Panc1 (cell line): ENCODE data around the gene FTO. TPM values are rescaled to one million over a fixed set of nuclear protein-coding genes. Genes with fewer than 3 reads are reported as not detected.

ENCODE experiments used
- ATAC-seq: fragments of 200-7000 bp; cut with Tn5 transposase; 2 replicates; pipeline ENCODE4 v1.9.1; 2020; ENCODE audit warnings: mild to moderate bottlenecking, moderate library complexity
- BruUV-seq: library from RNA; stranded (reverse); fragments of 400-500 nt; replicated peaks from 2 replicates; lab custom pipeline; 2021; lab: Mats Ljungman, UMichigan
- CTCF ChIA-PET: fragments of 300-600 bp; sonication (Branson Sonifier 250); formaldehyde crosslinking; loops from one replicate; lab custom pipeline; 2022; ENCODE audit warnings: antibody characterized with exemption; lab: Charles Lee
- POLR2A ChIA-PET: fragments of 300-600 bp; sonication (Branson Sonifier 250); formaldehyde crosslinking; loops from one replicate; lab custom pipeline; 2022; ENCODE audit warnings: antibody characterized with exemption; lab: Charles Lee
- DNase-seq: peaks from one replicate; pipeline ENCODE4 v3.0.0-alpha.2; 2010; ENCODE audit warnings: low read depth, low spot score
- H3K27ac ChIP-seq: 2 replicates; pipeline ENCODE4 v1.5.1; 2011; ENCODE audit warnings: mild to moderate bottlenecking, low read length, inconsistent platforms
- H3K27me3 ChIP-seq: fragments of 200-500 bp; sonication (Bioruptor generic); 2 replicates; pipeline ENCODE4 v1.6.0; 2014; ENCODE audit warnings: low read length, inconsistent platforms; ENCODE audit not compliant: control insufficient read depth, insufficient read depth
- H3K36me3 ChIP-seq: fragments of 200-500 bp; sonication (Bioruptor generic); 2 replicates; pipeline ENCODE4 v1.5.1; 2014; ENCODE audit warnings: inconsistent platforms, mild to moderate bottlenecking, low read length, moderate library complexity; ENCODE audit not compliant: control insufficient read depth, insufficient read depth
- H3K4me1 ChIP-seq: 2 replicates; pipeline ENCODE4 v1.5.1; 2011; ENCODE audit warnings: inconsistent platforms, mild to moderate bottlenecking, low read length, moderate library complexity; ENCODE audit not compliant: control insufficient read depth, insufficient read depth
- H3K4me3 ChIP-seq, 2 experiments: 2 replicates each; pipeline ENCODE4 v1.5.1; 2011 to 2012; ENCODE audit warnings: low read depth in 2 of 2, low read length in 2 of 2, mild to moderate bottlenecking in 2 of 2, inconsistent platforms in 1 of 2, moderate library complexity in 1 of 2
- H3K9me3 ChIP-seq: fragments of 200-500 bp; sonication (Bioruptor generic); 2 replicates; pipeline ENCODE4 v1.5.1; 2014; ENCODE audit warnings: low read depth, mild to moderate bottlenecking, inconsistent platforms, low read length, moderate library complexity; ENCODE audit not compliant: control insufficient read depth, insufficient read depth
- CTCF ChIP-seq: fragments of 450-650 bp; IDR thresholded peaks from 2 replicates; pipeline ENCODE4 v1.5.1; 2017; ENCODE audit warnings: mild to moderate bottlenecking
- POLR2AphosphoS5 ChIP-seq: IDR thresholded peaks from 2 replicates; pipeline ENCODE4 v1.6.1; 2012; ENCODE audit warnings: mild to moderate bottlenecking, low read depth, low read length, moderate library complexity
- REST ChIP-seq, 2 experiments: IDR thresholded peaks; 2 replicates each; pipeline ENCODE4 v1.6.1; 2011 to 2012; ENCODE audit warnings: low read depth in 2 of 2, control low read depth in 1 of 2, low read length in 1 of 2, mild to moderate bottlenecking in 1 of 2, moderate library complexity in 1 of 2; ENCODE audit not compliant: insufficient read depth in 1 of 2
- SIN3A ChIP-seq: IDR thresholded peaks from 2 replicates; pipeline ENCODE4 v1.6.1; 2012; ENCODE audit warnings: low read depth, mild to moderate bottlenecking, low read length, moderate library complexity, borderline replicate concordance; ENCODE audit not compliant: insufficient read depth
- TCF7L2 ChIP-seq: IDR thresholded peaks from 2 replicates; pipeline ENCODE4 v1.6.1; 2011; ENCODE audit warnings: mild to moderate bottlenecking, low read depth, low read length, inconsistent platforms
- in situ Hi-C: cut with HindIII; loops from 2 replicates; pipeline ENCODE4 v1.10.0; 2016; ENCODE audit warnings: low sequenced_read_pairs, low pct_unique_long_range_greater_than_20kb
- intact Hi-C: fragments of 100-400 bp; cut with micrococcal nuclease; formaldehyde crosslinking; loops from one replicate; pipeline ENCODE4 v1.10.0; 2022; ENCODE audit not compliant: unreplicated experiment
- total RNA-seq: library from RNA; stranded (reverse); gene quantifications from one replicate; pipeline ENCODE4 v1.2.1, GENCODE V29; 2021; ENCODE audit not compliant: unreplicated experiment

FTO gene
- total RNA-seq, 1 experiment from 2014 or later: 38.2 TPM

- no peaks in the 10 kb centered on the region for H3K4me1 ChIP-seq
- H3K9me3 ChIP-seq: peaks cover 4% of the 10 kb centered on the region; the same call in 1 of the 2 replicates
- POLR2A ChIA-PET: no interaction called here
- no peaks in the 10 kb centered on the region for H3K27me3 ChIP-seq
- H3K36me3 ChIP-seq: no peaks in the 10 kb centered on the region
- BruUV-seq: no TSS peak
- intact Hi-C loops (no loop called here), in situ Hi-C loops (no loop called here)
- H3K4me3 ChIP-seq: no peak overlapping the region
- no peak overlapping the region for H3K27ac ChIP-seq
- DNase-seq (no peak), ATAC-seq (no peak)
- CTCF ChIA-PET: no interaction called here
- TF ChIP-seq SIN3A (no peak), CTCF (no peak), POLR2AphosphoS5 (no peak), TCF7L2 (no peak), REST (IDR thresholded peaks at IDR 0.05; ENCODE audit: insufficient read depth in 1 of 2, low read depth in 2 of 2, low read length in 1 of 2) (no peak)
Observed at GRCh38 chr16:54030451-54030850, 326.5 kb downstream of the FTO start.

GRCh38 chr16:54031107-54031760 is 327.3 kb downstream of the FTO start:
- in situ Hi-C loops (no loop called here), intact Hi-C loops (no loop called here)
- Histone ChIP-seq H3K36me3 (no peaks in the 10 kb centered on the region), H3K27ac (no peak overlapping the region), H3K27me3 (no peaks in the 10 kb centered on the region), H3K4me3 (no peak overlapping the region), H3K4me1 (no peaks in the 10 kb centered on the region), H3K9me3 (peaks cover 4% of the 10 kb centered on the region; the same call in 1 of the 2 replicates)
- no TSS peak for BruUV-seq
- TF ChIP-seq SIN3A: no peak
- TF ChIP-seq CTCF: no peak
- no peak for TF ChIP-seq POLR2AphosphoS5
- TF ChIP-seq REST (IDR thresholded peaks at IDR 0.05; ENCODE audit: insufficient read depth in 1 of 2, low read depth in 2 of 2, low read length in 1 of 2): no peak
- TF ChIP-seq TCF7L2: no peak
- DNase-seq: no peak
- ATAC-seq: no peak
- POLR2A ChIA-PET: no interaction called here
- CTCF ChIA-PET: no interaction called here
